Testis (tissue), 3 donors: ENCODE results near the gene TUBB2B. TPM values are rescaled to one million over a fixed set of nuclear protein-coding genes. Genes with fewer than 3 reads are reported as not detected.

Source experiments
- DNase-seq: peaks from one replicate; pipeline ENCODE4 v3.0.0-alpha.2; 2019
- H3K27ac ChIP-seq, 2 donors: fragments of 200-600 bp; sonication (generic); one replicate each; pipeline ENCODE4 v1.5.1; 2019
- H3K27me3 ChIP-seq: fragments of 200-600 bp; sonication (generic); one replicate; pipeline ENCODE4 v1.5.1; 2019
- H3K36me3 ChIP-seq: fragments of 200-600 bp; sonication (generic); one replicate; pipeline ENCODE4 v1.5.1; 2017; ENCODE audit warnings: low read depth; ENCODE audit errors: missing control alignments
- H3K4me1 ChIP-seq: fragments of 200-600 bp; sonication (generic); one replicate; pipeline ENCODE4 v1.5.1; 2019
- H3K4me3 ChIP-seq, 2 donors: fragments of 200-600 bp; sonication (generic); one replicate each; pipeline ENCODE4 v1.5.1; 2017 to 2019
- H3K9me3 ChIP-seq: fragments of 200-600 bp; sonication (generic); one replicate; pipeline ENCODE4 v1.5.1; 2017
- CTCF ChIP-seq, 3 experiments: fragments of 450-650 bp in 2 of 3; fragments of 200-600 bp in 1 of 3; sonication (generic) in 1 of 3; IDR thresholded peaks; one replicate each; pipeline ENCODE4 v1.5.1; 2016 to 2019; ENCODE audit warnings: antibody characterized with exemption in 3 of 3, mild to moderate bottlenecking in 2 of 3, moderate library complexity in 1 of 3
- POLR2A ChIP-seq: fragments of 450-650 bp; IDR thresholded peaks from one replicate; pipeline ENCODE4 v1.6.1; 2017; ENCODE audit warnings: antibody characterized with exemption, mild to moderate bottlenecking, moderate library complexity
- WGBS, 2 donors: methylation state at CpG; one replicate each; pipeline ENCODE4 v1.1.5; 2018; 5-methylcytosine and 5-hydroxymethylcytosine counted together
- intact Hi-C: fragments of 100-400 bp; cut with DNase I; formaldehyde crosslinking; loops from one replicate; pipeline ENCODE4 v1.15.1; 2023; ENCODE audit warnings: low total_unique reads
- polyA plus RNA-seq: library from polyadenylated mRNA; stranded (reverse); fragments of 350-450 nt; fragmentation: Illumina TruSeq; extraction: RNeasy Lipid Tissue Mini Kit (QIAGEN cat#74804); gene quantifications from one replicate; pipeline ENCODE4 v1.2.3, GENCODE V29; 2014; ENCODE audit warnings: low read depth, low replicate concordance; ENCODE audit not compliant: insufficient read depth
- total RNA-seq, 2 donors: library from RNA; depleted of rRNA; stranded (reverse); fragments of >200 nt; gene quantifications; one replicate each; pipeline ENCODE4 v1.2.3, GENCODE V29; 2016

TUBB2B gene
- total and polyA plus RNA-seq, 3 donors from 2014 or later: 1.6 to 3.6 (median 2.2) TPM

DNA sequence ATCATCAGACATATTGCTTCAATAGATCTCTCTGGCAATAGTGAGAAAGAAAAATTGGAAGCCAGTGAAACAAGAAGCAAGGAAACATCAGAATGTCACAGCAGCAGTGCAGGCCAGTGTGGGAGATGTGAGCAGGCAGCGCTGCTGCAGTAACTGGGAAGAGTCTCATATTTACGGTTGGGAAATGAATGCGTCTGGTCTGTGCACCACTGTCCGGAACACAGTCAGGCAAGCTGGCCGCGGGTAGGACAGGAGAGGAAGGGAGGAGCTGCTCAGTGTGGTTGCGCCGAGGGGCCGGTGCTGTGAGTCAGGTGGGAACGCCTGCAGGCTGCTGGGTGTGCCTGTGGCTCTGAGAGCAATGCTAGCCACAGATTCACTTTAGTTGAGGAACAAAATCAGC, 24.9 kb upstream of the TUBB2B start:
- no peak for DNase-seq
- Histone ChIP-seq H3K36me3 (no peaks in the 10 kb centered on the region), H3K27me3 (no peaks in the 10 kb centered on the region), H3K9me3 (no peaks in the 10 kb centered on the region), H3K4me1 (peaks cover 5% of the 10 kb centered on the region), H3K27ac (no peak overlapping the region), H3K4me3 (peak overlapping the region in 1 of 2 donors; percentile 51)
- TF ChIP-seq POLR2A: no peak
- TF ChIP-seq CTCF (IDR thresholded peaks at IDR 0.05): no peak
- WGBS, 2 donors: 59 to 69% methylated on average over 9 to 10 of the region's 10 CpGs
- intact Hi-C loops: loop anchor here (5.0 to 10.0 kb wide), 2 partner anchors 88 to 125 kb away; no protein-coding TSS in a partner anchor

DNA sequence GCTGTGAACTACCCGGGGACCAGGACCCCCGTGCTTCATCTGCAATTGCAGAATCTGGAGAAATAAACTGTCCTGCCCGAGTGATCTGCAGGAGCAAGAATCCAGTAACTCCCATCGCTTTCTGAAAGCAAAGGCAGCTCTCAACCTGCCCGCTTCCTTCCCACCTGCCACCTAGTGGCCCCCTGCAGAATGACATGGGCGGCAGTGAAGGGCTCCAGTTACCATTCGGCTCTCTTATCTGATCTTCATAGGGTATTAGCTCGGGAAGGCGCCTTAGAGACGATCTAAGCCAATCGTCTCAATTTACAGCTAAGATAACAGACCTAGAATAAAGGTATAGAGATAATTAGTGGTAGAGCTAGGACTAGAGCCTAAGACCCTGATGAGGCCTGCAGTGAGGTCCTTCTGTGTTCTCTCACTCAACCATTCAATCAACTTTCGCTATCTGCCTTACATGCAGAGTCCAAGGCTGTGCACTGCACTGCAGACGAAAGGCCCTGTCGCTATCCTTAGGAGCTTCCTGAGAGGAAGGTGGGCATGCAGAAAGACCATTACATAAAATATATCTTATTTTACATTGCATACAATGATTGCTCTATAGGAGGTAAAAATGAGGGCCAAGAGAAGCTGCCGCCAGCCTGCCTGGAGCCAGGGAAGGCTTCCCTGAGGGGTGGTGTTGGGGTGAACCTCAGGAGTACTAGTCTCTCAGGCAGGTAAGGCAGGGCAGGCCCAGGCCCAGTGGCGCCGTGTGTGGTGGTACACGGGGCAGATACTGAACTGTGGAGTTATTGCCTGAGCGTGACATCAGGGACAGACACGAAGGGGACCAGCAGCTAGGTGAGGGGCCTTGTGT, 24.2 kb upstream of the TUBB2B start:
- no peak overlapping the region for H3K4me3 ChIP-seq

DNA sequence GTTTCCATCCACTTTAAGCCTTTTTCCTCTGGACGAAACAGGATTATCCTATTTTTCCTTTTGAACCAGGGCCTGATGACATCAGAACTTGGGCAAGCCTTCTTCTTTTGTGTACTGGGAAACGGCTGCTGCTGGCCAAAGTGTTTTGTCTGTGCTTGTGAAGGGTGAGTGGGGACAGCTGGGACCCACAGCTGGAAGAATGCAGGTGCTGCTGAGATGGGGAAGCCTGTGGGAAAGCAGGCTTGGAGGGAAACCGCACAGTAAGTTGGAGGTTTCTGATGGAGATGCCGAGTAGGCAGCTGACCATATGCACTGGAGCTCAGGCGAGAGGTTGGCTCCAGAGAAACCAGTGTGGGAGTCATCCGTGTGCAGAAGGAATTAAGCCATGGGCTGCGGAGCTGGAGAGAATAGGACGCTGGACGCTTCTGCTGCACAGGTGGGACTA, 22.8 kb upstream of the TUBB2B start:
- intact Hi-C loops: loop anchor here (5.0 to 10.0 kb wide), 2 partner anchors 85 to 123 kb away; no protein-coding TSS in a partner anchor

More for the DNA sequence above, 24.2 kb upstream of the TUBB2B start:
- H3K36me3 ChIP-seq: no peaks in the 10 kb centered on the region
- H3K27ac ChIP-seq: no peak overlapping the region
- 28 to 29% methylated on average over 20 of the region's 20 CpGs for WGBS, 2 donors
- no peaks in the 10 kb centered on the region for H3K27me3 ChIP-seq
- no peaks in the 10 kb centered on the region for H3K9me3 ChIP-seq
- peak; percentile 78 for DNase-seq
- intact Hi-C loops: loop anchor here (5.0 to 10.0 kb wide), 2 partner anchors 87 to 124 kb away; no protein-coding TSS in a partner anchor
- TF ChIP-seq POLR2A (no peak), CTCF (IDR thresholded peaks at IDR 0.05) (peak; percentile 88 to 96 (median 91))
- peaks cover 5% of the 10 kb centered on the region for H3K4me1 ChIP-seq

DNA sequence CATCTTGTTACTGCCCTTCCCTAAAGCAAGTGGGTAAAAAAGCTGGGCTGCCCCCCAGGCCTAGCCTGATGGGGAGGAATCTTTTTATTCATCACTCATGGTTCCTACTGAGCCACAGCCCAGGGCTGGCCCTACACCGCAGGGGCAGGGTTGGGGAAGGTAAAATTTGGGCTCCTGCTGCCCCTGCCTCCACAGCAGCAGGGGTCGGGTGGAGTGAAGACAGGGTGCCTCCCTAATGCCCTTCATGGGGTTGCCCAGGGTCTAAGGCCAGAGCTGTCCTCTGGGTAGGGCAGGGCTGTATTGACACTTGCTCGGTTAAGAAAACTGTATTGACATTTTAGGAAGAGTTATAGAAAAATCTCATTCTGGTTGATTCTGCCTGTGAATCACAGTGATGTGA, 22.4 kb upstream of the TUBB2B start:
- no peak for DNase-seq
- no peak overlapping the region for H3K4me3 ChIP-seq
- no peaks in the 10 kb centered on the region for H3K36me3 ChIP-seq
- peaks cover 5% of the 10 kb centered on the region for H3K4me1 ChIP-seq
- no peak for TF ChIP-seq POLR2A
- no peak for TF ChIP-seq CTCF (IDR thresholded peaks at IDR 0.05)
- H3K27me3 ChIP-seq: no peaks in the 10 kb centered on the region
- intact Hi-C loops: loop anchor here (5.0 to 10.0 kb wide), 2 partner anchors 85 to 123 kb away; no protein-coding TSS in a partner anchor
- 78 to 89% methylated on average over 2 to 3 of the region's 3 CpGs for WGBS, 2 donors
- no peaks in the 10 kb centered on the region for H3K9me3 ChIP-seq
- no peak overlapping the region for H3K27ac ChIP-seq

More for the DNA sequence above, 22.8 kb upstream of the TUBB2B start:
- no peak overlapping the region for H3K27ac ChIP-seq
- 64 to 77% methylated on average over 9 of the region's 9 CpGs for WGBS, 2 donors
- H3K27me3 ChIP-seq: no peaks in the 10 kb centered on the region
- H3K36me3 ChIP-seq: no peaks in the 10 kb centered on the region
- no peak for TF ChIP-seq POLR2A
- no peak for TF ChIP-seq CTCF (IDR thresholded peaks at IDR 0.05)
- peaks cover 5% of the 10 kb centered on the region for H3K4me1 ChIP-seq
- no peak for DNase-seq
- H3K9me3 ChIP-seq: no peaks in the 10 kb centered on the region
- H3K4me3 ChIP-seq: no peak overlapping the region
